Activated naive CD4-positive, alpha-beta T cell treated with anti-CD3 and anti-CD28 coated beads, Interleukin-2, amount 10 ng/mL, durations not matched to agents 7 days and 5 days (primary cell): ENCODE data around the gene FLACC1.

Source experiments
- CTCF ChIA-PET: fragments of 350-600 bp; sonication (Branson Sonifier 250); formaldehyde crosslinking; loops from one replicate; lab custom pipeline; 2021; ENCODE audit warnings: antibody characterized with exemption; lab: Charles Lee
- DNase-seq: peaks from one replicate; pipeline ENCODE4 v3.0.0-alpha.2; 2020
- H3K27ac Mint-ChIP-seq: one replicate; pipeline ENCODE4 v1.8.0; 2021; ENCODE audit warnings: mild to moderate bottlenecking, moderate library complexity, mixed read lengths
- H3K27me3 Mint-ChIP-seq: one replicate; pipeline ENCODE4 v1.8.0; 2021; ENCODE audit warnings: mild to moderate bottlenecking, mixed read lengths
- H3K36me3 Mint-ChIP-seq: one replicate; pipeline ENCODE4 v1.8.0; 2021; ENCODE audit warnings: mixed read lengths
- H3K4me1 Mint-ChIP-seq: one replicate; pipeline ENCODE4 v1.8.0; 2021; ENCODE audit warnings: mixed read lengths
- H3K4me3 Mint-ChIP-seq: one replicate; pipeline ENCODE4 v1.8.0; 2021; ENCODE audit warnings: mild to moderate bottlenecking, moderate library complexity, mixed read lengths
- H3K9me3 Mint-ChIP-seq: one replicate; pipeline ENCODE4 v1.8.0; 2021; ENCODE audit warnings: mixed read lengths

Gene FLACC1

DNA sequence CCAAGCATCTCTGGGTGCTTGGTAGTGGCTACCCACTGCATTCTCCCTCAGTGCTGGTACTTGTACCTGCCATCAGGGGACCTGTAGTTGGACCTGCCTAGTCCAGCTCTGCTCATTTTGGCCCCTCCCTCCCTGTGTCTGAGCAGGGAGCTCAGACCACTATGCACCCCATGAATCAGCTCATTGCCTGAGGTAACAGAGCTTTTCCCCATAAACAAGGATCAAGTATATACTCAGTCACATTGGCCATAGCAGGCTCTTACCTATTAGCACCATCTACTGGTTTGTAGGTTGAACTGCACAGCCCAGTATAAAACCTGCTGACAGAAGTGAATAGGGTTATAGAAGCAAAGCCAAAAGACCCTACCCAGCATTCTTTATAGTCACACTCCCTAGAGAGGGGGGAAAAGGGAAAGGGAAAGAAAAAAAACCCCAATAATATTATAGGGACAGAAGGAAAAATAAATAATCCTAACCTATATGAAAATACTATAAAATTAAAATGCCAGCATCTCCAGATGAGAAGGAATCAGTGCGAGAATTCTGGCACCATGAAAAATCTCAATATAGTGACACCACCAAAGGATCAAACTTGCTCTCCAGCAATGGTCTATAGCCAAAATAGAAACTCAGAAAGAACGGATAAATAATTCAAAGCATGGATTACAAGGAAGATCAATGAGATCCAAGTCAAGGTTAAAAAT is 6.9 kb upstream of the FLACC1 start:
- H3K36me3 Mint-ChIP-seq: peaks cover 91% of the 10 kb centered on the region
- H3K4me3 Mint-ChIP-seq: no peak overlapping the region
- H3K27me3 Mint-ChIP-seq: no peaks in the 10 kb centered on the region
- peak overlapping the region; percentile 60 for H3K27ac Mint-ChIP-seq
- peaks cover 33% of the 10 kb centered on the region for H3K9me3 Mint-ChIP-seq
- CTCF ChIA-PET: interaction anchor here (0.6 to 4.5 kb wide), 32 partner anchors 8 to 187 kb away, joined by 3 to 40 read pairs (median 4); partner anchors contain the start of genes CASP10 and CASP8
- no peak for DNase-seq
- H3K4me1 Mint-ChIP-seq: peaks cover 34% of the 10 kb centered on the region

GRCh38 chr2:201362396-201362795 is 5.3 kb upstream of the FLACC1 start:
- Mint-ChIP-seq H3K4me3 (no peak overlapping the region), H3K27me3 (no peaks in the 10 kb centered on the region), H3K4me1 (peaks cover 34% of the 10 kb centered on the region), H3K9me3 (peaks cover 28% of the 10 kb centered on the region), H3K27ac (no peak overlapping the region), H3K36me3 (peaks cover 79% of the 10 kb centered on the region)
- no peak for DNase-seq
- CTCF ChIA-PET: interaction anchor here (1.1 to 4.5 kb wide), 3 partner anchors 109 to 129 kb away, joined by 3 to 31 read pairs (median 13); no protein-coding TSS in a partner anchor

GRCh38 chr2:201361078-201361733 is 4.1 kb upstream of the FLACC1 start:
- DNase-seq: no peak
- H3K27ac Mint-ChIP-seq: no peak overlapping the region
- CTCF ChIA-PET: interaction anchor here (0.9 to 4.5 kb wide), 2 partner anchors 18 to 128 kb away, joined by 3 to 31 read pairs; no protein-coding TSS in a partner anchor
- no peaks in the 10 kb centered on the region for H3K27me3 Mint-ChIP-seq
- peaks cover 18% of the 10 kb centered on the region for H3K9me3 Mint-ChIP-seq
- peaks cover 34% of the 10 kb centered on the region for H3K4me1 Mint-ChIP-seq
- H3K36me3 Mint-ChIP-seq: peaks cover 68% of the 10 kb centered on the region
- no peak overlapping the region for H3K4me3 Mint-ChIP-seq

DNA sequence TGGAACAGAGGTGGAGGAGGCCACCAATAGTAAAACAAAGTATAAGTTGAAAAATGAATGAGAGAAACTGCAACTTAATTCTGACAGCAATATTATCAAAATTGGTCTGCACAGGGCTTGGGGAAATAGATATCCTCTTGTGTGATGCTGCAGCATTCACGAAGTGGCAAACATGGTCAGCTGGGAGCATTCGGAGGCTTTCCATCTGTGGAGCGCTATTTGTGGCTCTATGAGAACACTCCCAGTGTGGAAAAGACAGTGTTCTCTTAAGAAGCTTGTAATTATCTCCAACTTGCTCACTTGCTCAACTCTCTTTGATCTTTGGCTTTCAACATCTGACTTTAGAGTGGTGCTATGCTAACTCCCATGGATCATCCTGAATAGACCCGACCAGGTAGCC is 3.1 kb upstream of the FLACC1 start:
- DNase-seq: no peak
- Mint-ChIP-seq H3K4me3 (no peak overlapping the region), H3K36me3 (peaks cover 61% of the 10 kb centered on the region), H3K4me1 (peaks cover 34% of the 10 kb centered on the region), H3K27me3 (no peaks in the 10 kb centered on the region), H3K9me3 (peaks cover 15% of the 10 kb centered on the region), H3K27ac (peak overlapping the region; percentile 12)
- CTCF ChIA-PET: interaction anchor here (1.2 kb wide), 1 partner anchor 128 kb away, joined by 3 read pairs; no protein-coding TSS in a partner anchor

- no peak overlapping the region for H3K27ac Mint-ChIP-seq
- no peak overlapping the region for H3K4me3 Mint-ChIP-seq
- peaks cover 9% of the 10 kb centered on the region for H3K9me3 Mint-ChIP-seq
- H3K4me1 Mint-ChIP-seq: peaks cover 26% of the 10 kb centered on the region
- DNase-seq: no peak
- no peaks in the 10 kb centered on the region for H3K27me3 Mint-ChIP-seq
- CTCF ChIA-PET: interaction anchor here (1.0 to 1.2 kb wide), 2 partner anchors 122 to 127 kb away, joined by 3 read pairs; no protein-coding TSS in a partner anchor
- H3K36me3 Mint-ChIP-seq: peaks cover 50% of the 10 kb centered on the region
Observed at GRCh38 chr2:201358684-201359083, 1.5 kb upstream of the FLACC1 start.

GRCh38 chr2:201353116-201353515 is 4.0 kb downstream of the FLACC1 start:
- CTCF ChIA-PET: interaction anchor here (1.2 kb wide), 2 partner anchors 11 to 88 kb away, joined by 3 read pairs; no protein-coding TSS in a partner anchor
- peaks cover 16% of the 10 kb centered on the region for H3K36me3 Mint-ChIP-seq
- no peaks in the 10 kb centered on the region for H3K9me3 Mint-ChIP-seq
- H3K4me1 Mint-ChIP-seq: no peaks in the 10 kb centered on the region
- no peak overlapping the region for H3K4me3 Mint-ChIP-seq
- H3K27me3 Mint-ChIP-seq: no peaks in the 10 kb centered on the region
- H3K27ac Mint-ChIP-seq: no peak overlapping the region
- no peak for DNase-seq

- H3K36me3 Mint-ChIP-seq: peaks cover 22% of the 10 kb centered on the region
- H3K9me3 Mint-ChIP-seq: no peaks in the 10 kb centered on the region
- CTCF ChIA-PET: no interaction called here
- DNase-seq: no peak
- no peaks in the 10 kb centered on the region for H3K4me1 Mint-ChIP-seq
- H3K27me3 Mint-ChIP-seq: no peaks in the 10 kb centered on the region
- no peak overlapping the region for H3K27ac Mint-ChIP-seq
- H3K4me3 Mint-ChIP-seq: no peak overlapping the region
Observed at GRCh38 chr2:201350879-201351278, 6.3 kb downstream of the FLACC1 start.

GRCh38 chr2:201349601-201350000 is 7.5 kb downstream of the FLACC1 start:
- Mint-ChIP-seq H3K27me3 (no peaks in the 10 kb centered on the region), H3K4me3 (no peak overlapping the region), H3K4me1 (no peaks in the 10 kb centered on the region), H3K36me3 (peaks cover 26% of the 10 kb centered on the region), H3K9me3 (no peaks in the 10 kb centered on the region), H3K27ac (no peak overlapping the region)
- CTCF ChIA-PET: no interaction called here
- DNase-seq: no peak

DNA sequence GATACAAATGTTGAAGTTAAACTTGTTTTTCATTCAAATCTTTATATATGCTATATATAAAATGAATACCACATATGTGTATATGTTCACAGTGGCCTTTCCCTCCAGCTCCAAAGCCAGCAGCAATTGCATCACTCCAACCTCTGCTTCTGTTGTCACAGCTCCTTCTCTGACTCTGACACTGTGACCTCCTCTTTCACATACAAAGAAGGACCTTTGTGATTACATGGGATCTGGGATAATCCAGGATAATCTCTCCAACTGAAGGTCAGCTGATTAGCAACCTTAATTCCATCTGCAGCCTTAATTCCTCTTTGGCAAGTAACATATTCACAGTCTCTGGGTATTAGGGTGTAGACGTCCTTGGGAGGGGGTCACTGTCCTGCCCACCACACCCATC is 8.4 kb downstream of the FLACC1 start:
- no peak overlapping the region for H3K4me3 Mint-ChIP-seq
- peaks cover 25% of the 10 kb centered on the region for H3K36me3 Mint-ChIP-seq
- CTCF ChIA-PET: no interaction called here
- no peaks in the 10 kb centered on the region for H3K27me3 Mint-ChIP-seq
- no peak overlapping the region for H3K27ac Mint-ChIP-seq
- DNase-seq: no peak
- no peaks in the 10 kb centered on the region for H3K4me1 Mint-ChIP-seq
- no peaks in the 10 kb centered on the region for H3K9me3 Mint-ChIP-seq

DNA sequence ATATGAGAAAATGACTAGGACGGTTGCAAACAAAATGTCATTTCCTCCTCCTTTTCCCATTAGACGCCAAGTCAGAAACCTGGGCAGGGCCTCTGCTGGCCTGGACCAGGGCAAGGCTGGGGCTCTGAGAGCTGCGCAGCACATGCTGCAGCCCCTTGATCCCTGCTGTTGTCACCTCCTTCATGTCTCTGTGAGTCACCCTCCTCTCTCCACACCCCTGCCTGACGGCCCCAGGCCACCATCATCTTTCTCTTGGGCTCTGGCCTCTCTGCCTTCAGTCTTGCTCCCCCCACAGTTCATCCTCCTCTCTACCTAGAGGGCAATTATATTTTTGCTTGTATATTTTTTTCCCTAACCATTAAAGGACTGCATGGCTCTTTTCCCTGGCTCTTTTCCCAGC is 10.0 kb downstream of the FLACC1 start:
- H3K27ac Mint-ChIP-seq: no peak overlapping the region
- H3K4me1 Mint-ChIP-seq: no peaks in the 10 kb centered on the region
- peaks cover 32% of the 10 kb centered on the region for H3K36me3 Mint-ChIP-seq
- H3K9me3 Mint-ChIP-seq: no peaks in the 10 kb centered on the region
- H3K27me3 Mint-ChIP-seq: no peaks in the 10 kb centered on the region
- no peak for DNase-seq
- H3K4me3 Mint-ChIP-seq: no peak overlapping the region
- CTCF ChIA-PET: no interaction called here

DNA sequence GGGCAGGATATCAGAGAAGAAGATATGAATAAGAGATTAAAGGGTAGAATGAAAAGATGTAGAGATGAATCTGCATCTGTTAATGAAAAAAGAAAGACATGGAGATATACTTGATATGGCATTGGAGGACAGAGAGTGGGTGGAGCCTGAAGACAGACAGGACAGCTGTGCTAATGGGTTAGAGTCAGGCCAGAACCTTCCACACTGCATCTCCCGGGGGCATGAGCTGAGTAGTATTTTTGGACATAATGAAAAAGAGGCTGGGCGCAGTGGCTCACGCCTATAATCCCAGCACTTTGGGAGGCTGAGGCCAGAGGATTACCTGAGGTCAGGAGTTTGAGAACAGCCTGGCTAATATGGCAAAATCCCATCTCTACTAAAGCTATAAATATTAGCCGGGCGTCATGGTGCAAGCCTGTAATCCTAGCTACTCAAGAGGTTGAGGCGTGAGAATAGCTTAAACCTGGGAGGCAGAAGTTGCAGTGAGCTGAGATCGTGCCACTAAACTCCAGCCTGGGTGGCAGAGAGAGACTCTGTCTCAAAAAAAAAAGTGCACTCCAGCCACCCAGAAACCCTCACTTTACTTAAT is 11.4 kb downstream of the FLACC1 start:
- Mint-ChIP-seq H3K4me1 (peaks cover 3% of the 10 kb centered on the region), H3K27ac (no peak overlapping the region), H3K36me3 (peaks cover 39% of the 10 kb centered on the region), H3K27me3 (no peaks in the 10 kb centered on the region), H3K9me3 (peaks cover 3% of the 10 kb centered on the region), H3K4me3 (no peak overlapping the region)
- CTCF ChIA-PET: no interaction called here
- no peak for DNase-seq

GRCh38 chr2:201344663-201345366 is 12.3 kb downstream of the FLACC1 start:
- Mint-ChIP-seq H3K4me3 (no peak overlapping the region), H3K27ac (no peak overlapping the region), H3K36me3 (peaks cover 43% of the 10 kb centered on the region), H3K9me3 (peaks cover 7% of the 10 kb centered on the region), H3K27me3 (no peaks in the 10 kb centered on the region), H3K4me1 (peaks cover 10% of the 10 kb centered on the region)
- CTCF ChIA-PET: interaction anchor here (1.2 kb wide), 1 partner anchor 19 kb away, joined by 3 read pairs; no protein-coding TSS in a partner anchor
- no peak for DNase-seq

- peaks cover 12% of the 10 kb centered on the region for H3K4me1 Mint-ChIP-seq
- no peak overlapping the region for H3K4me3 Mint-ChIP-seq
- no peak overlapping the region for H3K27ac Mint-ChIP-seq
- no peak for DNase-seq
- no peaks in the 10 kb centered on the region for H3K27me3 Mint-ChIP-seq
- H3K36me3 Mint-ChIP-seq: peaks cover 55% of the 10 kb centered on the region
- peaks cover 14% of the 10 kb centered on the region for H3K9me3 Mint-ChIP-seq
- CTCF ChIA-PET: interaction anchor here (0.6 to 1.2 kb wide), 3 partner anchors 13 to 20 kb away, joined by 3 read pairs; no protein-coding TSS in a partner anchor
Observed at GRCh38 chr2:201343559-201343958, 13.6 kb downstream of the FLACC1 start.

DNA sequence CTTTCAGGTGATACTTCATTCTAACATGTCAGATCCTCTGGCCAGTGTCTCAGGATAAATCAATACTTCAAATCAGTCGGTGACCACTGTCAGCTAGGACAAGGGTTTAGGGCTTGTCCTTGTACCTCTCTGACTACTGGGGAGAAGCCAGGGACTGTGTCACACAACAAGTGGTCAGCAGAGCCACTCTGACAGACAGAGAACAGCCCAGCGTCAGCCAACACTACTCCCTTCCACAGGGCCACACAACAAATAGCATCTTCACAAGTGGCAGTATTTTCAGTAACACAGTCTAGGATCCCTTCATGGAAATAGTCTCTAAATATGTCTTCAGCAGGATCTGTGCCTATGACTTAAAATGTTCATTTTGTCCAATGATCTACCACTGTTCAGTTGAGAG is 14.2 kb downstream of the FLACC1 start:
- no peak overlapping the region for H3K4me3 Mint-ChIP-seq
- H3K9me3 Mint-ChIP-seq: peaks cover 20% of the 10 kb centered on the region
- H3K27ac Mint-ChIP-seq: peak overlapping the region; percentile 9
- DNase-seq: no peak
- H3K36me3 Mint-ChIP-seq: peaks cover 59% of the 10 kb centered on the region
- CTCF ChIA-PET: no interaction called here
- H3K4me1 Mint-ChIP-seq: peaks cover 12% of the 10 kb centered on the region
- H3K27me3 Mint-ChIP-seq: no peaks in the 10 kb centered on the region
